ENCODE data around the gene RAPGEF6.

DNA sequence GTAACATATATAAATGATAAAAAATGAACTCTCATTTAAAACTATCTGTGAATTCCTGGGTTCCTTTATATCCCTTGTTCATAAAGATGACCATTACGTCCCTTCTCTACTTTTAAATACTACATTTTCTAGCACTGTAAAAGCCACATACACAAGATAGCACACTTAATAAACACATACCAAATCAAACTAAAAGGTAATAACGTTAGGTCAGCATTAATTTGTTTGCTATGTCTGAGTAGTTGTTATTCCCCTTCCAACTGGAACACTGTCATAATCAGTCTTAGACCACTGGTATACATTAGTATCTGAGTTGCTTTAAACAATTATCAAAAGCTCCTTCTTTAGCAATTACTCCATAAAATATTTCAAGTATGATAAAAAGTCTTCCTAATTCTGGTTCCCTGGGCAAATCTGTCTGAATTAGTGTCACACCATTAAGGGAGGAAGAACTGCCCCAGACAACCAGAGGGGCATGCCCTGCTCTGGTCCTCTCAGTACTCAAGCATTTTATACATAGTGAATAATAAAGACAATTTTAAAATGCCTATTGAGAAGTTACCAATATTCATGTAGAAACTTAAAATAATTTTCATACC lies 98.1 kb downstream of the RAPGEF6 start:
- TF ChIP-seq, protein P1, sequence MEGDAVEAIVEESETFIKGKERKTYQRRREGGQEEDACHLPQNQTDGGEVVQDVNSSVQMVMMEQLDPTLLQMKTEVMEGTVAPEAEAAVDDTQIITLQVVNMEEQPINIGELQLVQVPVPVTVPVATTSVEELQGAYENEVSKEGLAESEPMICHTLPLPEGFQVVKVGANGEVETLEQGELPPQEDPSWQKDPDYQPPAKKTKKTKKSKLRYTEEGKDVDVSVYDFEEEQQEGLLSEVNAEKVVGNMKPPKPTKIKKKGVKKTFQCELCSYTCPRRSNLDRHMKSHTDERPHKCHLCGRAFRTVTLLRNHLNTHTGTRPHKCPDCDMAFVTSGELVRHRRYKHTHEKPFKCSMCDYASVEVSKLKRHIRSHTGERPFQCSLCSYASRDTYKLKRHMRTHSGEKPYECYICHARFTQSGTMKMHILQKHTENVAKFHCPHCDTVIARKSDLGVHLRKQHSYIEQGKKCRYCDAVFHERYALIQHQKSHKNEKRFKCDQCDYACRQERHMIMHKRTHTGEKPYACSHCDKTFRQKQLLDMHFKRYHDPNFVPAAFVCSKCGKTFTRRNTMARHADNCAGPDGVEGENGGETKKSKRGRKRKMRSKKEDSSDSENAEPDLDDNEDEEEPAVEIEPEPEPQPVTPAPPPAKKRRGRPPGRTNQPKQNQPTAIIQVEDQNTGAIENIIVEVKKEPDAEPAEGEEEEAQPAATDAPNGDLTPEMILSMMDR (IDR thresholded peaks at IDR 0.05 in 4 of 5, conservative IDR thresholded peaks at IDR 0.05 in 1 of 5): no peak
- no peak for TF ChIP-seq POLR2A (IDR thresholded peaks at IDR 0.05)
